ENCODE results near the gene RETREG1.

Gene RETREG1

DNA sequence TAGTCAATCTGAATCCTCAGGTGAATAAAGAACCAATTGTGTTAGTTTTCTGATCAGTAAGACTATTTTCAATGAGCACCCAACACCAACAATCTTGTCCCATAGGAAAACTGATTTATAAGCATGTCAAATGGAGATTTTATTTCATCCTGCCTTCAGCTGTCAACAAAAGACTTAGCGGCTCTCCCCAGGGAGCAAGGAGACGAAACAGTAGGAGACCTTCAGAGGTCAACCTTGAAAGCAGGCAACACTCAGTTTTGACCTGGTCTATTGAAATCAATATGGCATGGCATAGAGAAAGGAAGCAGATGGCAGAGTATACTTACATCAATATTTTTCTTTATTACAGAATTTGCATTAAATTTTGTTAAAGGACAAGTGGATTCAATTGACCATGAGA lies 185.3 kb downstream of the RETREG1 start:
- DNase-seq (ENCODE audit: low read depth in 1 of 2, low spot score in 1 of 2), result no peak
- TF ChIP-seq REST (IDR thresholded peaks at IDR 0.05; ENCODE audit: insufficient replicate concordance, low read depth) (no peak), CTCF (IDR thresholded peaks at IDR 0.05; ENCODE audit: insufficient read depth, low read length) (no peak), SPI1 (IDR thresholded peaks at IDR 0.05; ENCODE audit: borderline replicate concordance, low read depth) (no peak), POLR2AphosphoS5 (IDR thresholded peaks at IDR 0.05; ENCODE audit: low read depth) (no peak), GABPA (IDR thresholded peaks at IDR 0.05; ENCODE audit: low read depth) (no peak)
- H3K4me3 ChIP-seq (replicated peaks; ENCODE audit: insufficient read depth, low read length), result no peak overlapping the region

DNA sequence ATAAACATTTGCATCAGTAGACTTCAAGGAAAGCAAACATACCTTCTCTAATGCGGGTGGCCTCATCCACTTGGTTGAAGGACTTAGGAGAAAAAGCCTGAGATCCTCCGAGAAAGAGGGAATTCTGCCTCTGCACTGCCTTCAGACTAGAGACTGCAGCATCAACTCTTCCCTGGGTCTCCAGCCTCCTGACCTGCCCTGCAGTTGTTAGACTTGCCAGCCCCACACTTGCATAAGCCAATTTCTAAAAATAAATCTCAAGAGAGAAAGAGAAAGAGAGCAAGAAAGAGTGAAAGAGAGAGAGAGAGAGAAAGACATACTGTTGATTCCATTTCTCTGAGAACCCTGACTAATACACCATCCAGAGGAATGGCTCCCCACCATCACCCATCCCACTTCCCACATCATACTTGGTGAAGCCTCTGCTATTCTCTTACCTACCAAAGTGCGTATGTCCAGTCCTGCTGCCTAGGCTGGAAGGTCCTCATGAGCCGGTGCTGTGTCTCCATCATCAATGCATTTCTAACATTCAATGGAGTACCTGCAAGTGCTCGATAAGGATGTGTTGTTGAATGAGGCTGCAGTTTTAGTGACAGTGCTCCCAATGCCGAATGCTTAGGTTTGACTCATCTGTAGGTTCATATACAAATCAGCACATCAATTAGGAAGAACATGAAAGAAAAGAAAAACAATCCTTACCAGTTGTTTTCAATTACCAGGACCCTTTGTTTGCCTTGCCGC lies 186.3 kb downstream of the RETREG1 start:
- Histone ChIP-seq H3K4me3 (replicated peaks; ENCODE audit: insufficient read depth, low read length) (no peak overlapping the region), H3K27ac (replicated peaks) (no peak overlapping the region), H3K27me3 (ENCODE audit: insufficient read depth, poor library complexity, severe bottlenecking) (no peaks in the 10 kb centered on the region)
- TF ChIP-seq CTCF (IDR thresholded peaks at IDR 0.05; ENCODE audit: insufficient read depth, low read length) (no peak), SPI1 (IDR thresholded peaks at IDR 0.05; ENCODE audit: borderline replicate concordance, low read depth) (no peak), POLR2AphosphoS5 (IDR thresholded peaks at IDR 0.05; ENCODE audit: low read depth) (no peak), GABPA (IDR thresholded peaks at IDR 0.05; ENCODE audit: low read depth) (no peak), REST (IDR thresholded peaks at IDR 0.05; ENCODE audit: insufficient replicate concordance, low read depth) (no peak)
- DNase-seq (ENCODE audit: low read depth in 1 of 2, low spot score in 1 of 2), result no peak

More for the DNA sequence above, 185.3 kb downstream of the RETREG1 start:
- Histone ChIP-seq H3K27me3 (ENCODE audit: insufficient read depth, poor library complexity, severe bottlenecking) (no peaks in the 10 kb centered on the region), H3K27ac (replicated peaks) (no peak overlapping the region)

DNA sequence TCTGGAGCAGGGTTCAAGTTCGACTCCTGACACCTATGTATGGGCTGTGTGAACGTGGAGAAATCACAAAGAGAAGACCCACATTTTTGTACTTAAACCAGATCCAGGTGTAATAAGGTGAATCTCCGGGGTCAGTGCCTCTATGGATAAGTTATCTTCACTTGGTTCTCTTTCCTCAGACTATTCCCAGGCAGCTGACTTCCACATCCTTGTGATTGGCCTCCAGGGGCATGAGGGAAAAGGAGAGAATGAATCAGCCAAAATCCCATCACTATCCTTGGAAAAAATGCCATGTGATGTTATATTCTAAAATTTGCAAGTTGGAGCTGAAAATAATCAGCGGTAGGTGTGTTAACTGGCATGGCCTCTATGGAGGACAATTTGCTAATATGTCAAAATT lies 188.4 kb downstream of the RETREG1 start:
- Histone ChIP-seq H3K27ac (replicated peaks) (no peak overlapping the region), H3K4me3 (replicated peaks; ENCODE audit: insufficient read depth, low read length) (no peak overlapping the region), H3K27me3 (ENCODE audit: insufficient read depth, poor library complexity, severe bottlenecking) (no peaks in the 10 kb centered on the region)
- no peak for TF ChIP-seq CTCF (IDR thresholded peaks at IDR 0.05; ENCODE audit: insufficient read depth, low read length)
- no peak for TF ChIP-seq POLR2AphosphoS5 (IDR thresholded peaks at IDR 0.05; ENCODE audit: low read depth)
- TF ChIP-seq GABPA (IDR thresholded peaks at IDR 0.05; ENCODE audit: low read depth), result no peak
- no peak for TF ChIP-seq REST (IDR thresholded peaks at IDR 0.05; ENCODE audit: insufficient replicate concordance, low read depth)
- no peak for TF ChIP-seq SPI1 (IDR thresholded peaks at IDR 0.05; ENCODE audit: borderline replicate concordance, low read depth)
- no peak for DNase-seq (ENCODE audit: low read depth in 1 of 2, low spot score in 1 of 2)

Measured in HL-60 (cell line).